H1 (cell line): ENCODE results near the gene NPR2. TPM values are rescaled to one million over a fixed set of nuclear protein-coding genes. Genes with fewer than 3 reads are reported as not detected.

ENCODE experiments used
- CTCF ChIA-PET: fragments of 300-600 bp; sonication (Branson Sonifier 250); formaldehyde crosslinking; loops from one replicate; lab custom pipeline; 2021; ENCODE audit not compliant: partially characterized antibody; lab: Charles Lee
- POLR2A ChIA-PET: fragments of 300-600 bp; sonication (Branson Sonifier 250); formaldehyde crosslinking; loops from one replicate; lab custom pipeline; 2021; ENCODE audit warnings: inconsistent platforms; ENCODE audit not compliant: partially characterized antibody; lab: Charles Lee
- DNase-seq, 2 experiments: peaks; one replicate each; pipeline versions ENCODE4 v3.0.0 to v3.0.0-alpha.2; 2010 to 2022; ENCODE audit warnings: low spot score in 2 of 2, low read depth in 1 of 2, mixed read lengths in 1 of 2
- FAIRE-seq: peaks from 2 replicates; lab custom pipeline; 2011; peaks lifted over from hg19 to GRCh38; lab: Jason Lieb, UNC
- H2AFZ ChIP-seq: 2 replicates; pipeline ENCODE4 v1.8.1; 2012; ENCODE audit warnings: low read length, inconsistent platforms
- H2AK5ac ChIP-seq: 2 replicates; pipeline ENCODE4 v1.6.1; 2013; ENCODE audit warnings: low read depth, low read length
- H2BK120ac ChIP-seq: replicated peaks from 2 replicates; pipeline ENCODE3; 2013; ENCODE audit warnings: low read depth, low read length, inconsistent platforms
- H2BK12ac ChIP-seq: 2 replicates; pipeline ENCODE4 v1.6.1; 2013; ENCODE audit warnings: low read depth, low read length
- H2BK15ac ChIP-seq: 2 replicates; pipeline ENCODE4 v1.6.1; 2013; ENCODE audit warnings: low read length
- H2BK20ac ChIP-seq: 2 replicates; pipeline ENCODE4 v1.6.1; 2013; ENCODE audit warnings: low read length
- H2BK5ac ChIP-seq: 2 replicates; pipeline ENCODE4 v1.6.1; 2013; ENCODE audit warnings: low read depth, low read length
- H3K14ac ChIP-seq: 2 replicates; pipeline ENCODE4 v1.6.1; 2013; ENCODE audit warnings: inconsistent platforms; ENCODE audit not compliant: insufficient read length
- H3K18ac ChIP-seq: 2 replicates; pipeline ENCODE4 v1.6.1; 2013; ENCODE audit warnings: low read length; ENCODE audit errors: extremely low read depth
- H3K23ac ChIP-seq: 2 replicates; pipeline ENCODE4 v1.6.1; 2013; ENCODE audit warnings: inconsistent platforms; ENCODE audit not compliant: insufficient read length
- H3K23me2 ChIP-seq: 2 replicates; pipeline ENCODE4 v1.6.1; 2013; ENCODE audit warnings: low read depth, low read length
- H3K27ac ChIP-seq: 2 replicates; pipeline ENCODE4 v1.6.1; 2011; ENCODE audit warnings: low read depth, low read length, inconsistent platforms
- H3K27me3 ChIP-seq, 4 experiments: replicated peaks in 1 of 4; 1 replicate in 1 of 4; 2 replicates in 3 of 4; pipeline versions ENCODE4 v1.6.1 to v1.8.1; 2011 to 2013; ENCODE audit warnings: low read length in 3 of 4, mild to moderate bottlenecking in 3 of 4, inconsistent platforms in 2 of 4, mixed read lengths in 2 of 4, moderate library complexity in 1 of 4; ENCODE audit not compliant: control insufficient read depth in 3 of 4, insufficient read depth in 3 of 4; ENCODE audit errors: extremely low read depth in 1 of 4
- H3K36me3 ChIP-seq, 4 experiments: 2 replicates each; pipeline versions ENCODE4 v1.6.1 to v1.8.1; 2011 to 2013; ENCODE audit warnings: mild to moderate bottlenecking in 4 of 4, low read length in 3 of 4, moderate library complexity in 2 of 4, control low read depth in 1 of 4, inconsistent platforms in 1 of 4; ENCODE audit not compliant: insufficient read depth in 4 of 4, control insufficient read depth in 2 of 4
- H3K4ac ChIP-seq: replicated peaks from 2 replicates; pipeline ENCODE3; 2013; ENCODE audit warnings: low read length, low read depth, mixed read lengths, inconsistent platforms; ENCODE audit not compliant: insufficient read length
- H3K4me1 ChIP-seq, 4 experiments: replicated peaks in 1 of 4; 1 replicate in 1 of 4; 2 replicates in 3 of 4; pipeline versions ENCODE4 v1.6.1 to v1.8.1; 2011 to 2013; ENCODE audit warnings: low read length in 3 of 4, inconsistent platforms in 2 of 4, mixed read lengths in 1 of 4; ENCODE audit not compliant: insufficient read depth in 4 of 4, control insufficient read depth in 3 of 4
- H3K4me2 ChIP-seq, 2 experiments: 2 replicates each; pipeline versions ENCODE4 v1.6.1 to v1.8.1; 2011 to 2013; ENCODE audit warnings: low read depth in 2 of 2, low read length in 2 of 2, control low read depth in 1 of 2, inconsistent platforms in 1 of 2, mild to moderate bottlenecking in 1 of 2; ENCODE audit not compliant: insufficient read depth in 1 of 2
- H3K4me3 ChIP-seq, 4 experiments: fragments of 200-600, 300-600 bp in 1 of 4; sonication (generic), shearing (Covaris generic), sonication (Bioruptor Twin) in 1 of 4; 2 replicates each; pipeline versions ENCODE4 v1.5.1 to v1.8.1; 2011 to 2016; ENCODE audit warnings: low read length in 4 of 4, low read depth in 3 of 4, control low read depth in 2 of 4, inconsistent platforms in 2 of 4, mild to moderate bottlenecking in 2 of 4, mixed read lengths in 1 of 4, moderate library complexity in 1 of 4; ENCODE audit not compliant: insufficient read depth in 2 of 4; ENCODE audit errors: extremely low read depth in 1 of 4
- H3K56ac ChIP-seq: replicated peaks from 2 replicates; pipeline ENCODE3; 2013; ENCODE audit warnings: low read depth, mild to moderate bottlenecking, mixed read lengths, low read length, inconsistent platforms; ENCODE audit not compliant: insufficient read length
- H3K79me1 ChIP-seq: 2 replicates; pipeline ENCODE4 v1.6.1; 2013; ENCODE audit warnings: low read depth, low read length, control low read depth
- H3K79me2 ChIP-seq, 2 experiments: 2 replicates each; pipeline versions ENCODE4 v1.6.1 to v1.8.1; 2012 to 2013; ENCODE audit warnings: low read length in 2 of 2, mild to moderate bottlenecking in 2 of 2, inconsistent platforms in 1 of 2; ENCODE audit not compliant: insufficient read depth in 2 of 2, control insufficient read depth in 1 of 2
- H3K9ac ChIP-seq, 4 experiments: replicated peaks in 1 of 4; 1 replicate in 1 of 4; 2 replicates in 3 of 4; pipeline versions ENCODE4 v1.6.1 to v1.8.1; 2011 to 2013; ENCODE audit warnings: low read depth in 3 of 4, low read length in 3 of 4, control low read depth in 2 of 4, mild to moderate bottlenecking in 2 of 4, moderate library complexity in 2 of 4, inconsistent platforms in 1 of 4; ENCODE audit errors: extremely low read depth in 1 of 4
- H3K9me3 ChIP-seq, 2 experiments: 2 replicates each; pipeline versions ENCODE4 v1.6.1 to v1.8.1; 2012 to 2013; ENCODE audit warnings: mild to moderate bottlenecking in 2 of 2, moderate library complexity in 2 of 2, control low read depth in 1 of 2, inconsistent platforms in 1 of 2, low read depth in 1 of 2, low read length in 1 of 2, mixed read lengths in 1 of 2; ENCODE audit not compliant: insufficient read depth in 2 of 2
- H4K20me1 ChIP-seq, 2 experiments: replicated peaks in 1 of 2; 2 replicates each; pipeline versions ENCODE3 to v1.8.1; 2011 to 2013; ENCODE audit warnings: inconsistent platforms in 2 of 2, low read length in 2 of 2, mild to moderate bottlenecking in 1 of 2; ENCODE audit not compliant: insufficient read depth in 2 of 2, control insufficient read depth in 1 of 2
- H4K5ac ChIP-seq: 2 replicates; pipeline ENCODE4 v1.6.1; 2013; ENCODE audit warnings: low read length, low read depth, mixed read lengths, inconsistent platforms; ENCODE audit not compliant: insufficient read length
- H4K8ac ChIP-seq: 2 replicates; pipeline ENCODE4 v1.8.0; 2013; ENCODE audit warnings: mild to moderate bottlenecking, moderate library complexity, low read length, inconsistent platforms; ENCODE audit not compliant: insufficient read depth; ENCODE audit errors: extremely low read depth
- H4K91ac ChIP-seq: replicated peaks from 2 replicates; pipeline ENCODE3; 2013; ENCODE audit warnings: low read length, mixed read lengths, inconsistent platforms; ENCODE audit not compliant: insufficient read length
- MAFK ChIP-seq: IDR thresholded peaks from 2 replicates; pipeline ENCODE4 v1.6.1; 2012; ENCODE audit warnings: low read depth, mild to moderate bottlenecking, improper control_type of control experiment, low read length
- PHF8 ChIP-seq: fragments of 200-600 bp; sonication (generic); conservative IDR thresholded peaks from 2 replicates; pipeline ENCODE4 v1.7.1; 2012; ENCODE audit warnings: low read depth, mild to moderate bottlenecking, inconsistent platforms, low read length, moderate library complexity
- WGBS, 2 experiments: shearing (Covaris generic) in 1 of 2; methylation state at CpG; one replicate each; pipeline versions ENCODE4 v1.1.6 to v1.1.7; 2013 to 2015; ENCODE audit warnings: low lambda C conversion rate in 2 of 2, mixed read lengths in 2 of 2, inconsistent platforms in 1 of 2, low coverage in 1 of 2, missing lambda C conversion rate in 1 of 2; ENCODE audit not compliant: insufficient replicate concordance in 2 of 2, insufficient coverage in 1 of 2, insufficient read length in 1 of 2; ENCODE audit errors: extremely low coverage in 1 of 2, missing lambda C conversion rate in 1 of 2; 5-methylcytosine and 5-hydroxymethylcytosine counted together
- polyA plus RNA-seq, 7 experiments: library from polyadenylated mRNA; depleted of rRNA in 3 of 7; stranded (reverse) in 5 of 7; unstranded in 2 of 7; fragments of >200 nt in 5 of 7; fragments of 200-250 nt in 2 of 7; gene quantifications; 1 replicate in 5 of 7; 2 replicates in 1 of 7; 4 replicates in 1 of 7; pipeline versions ENCODE4 v1.2.1 to v1.2.3, GENCODE V29; 2011 to 2013; ENCODE audit warnings: missing spikeins in 2 of 7, mixed read lengths in 2 of 7
- total RNA-seq: library from RNA; stranded (reverse); fragmentation: NEBNext Ultra II Directional; extraction: Animal tissue kit (Norgen Biotek cat#: 25700); gene quantifications from 2 replicates; pipeline ENCODE4 v1.2.1, GENCODE V29; 2021

Gene NPR2
- total and polyA plus RNA-seq, 2 of the 8 experiments (the other 6 are each of a cell fraction or from before 2014, with no cell fraction given) = 11.0 to 17.0 TPM

- Histone ChIP-seq H3K79me2 (peaks cover 0 to 14% of the 10 kb centered on the region in 2 experiments; a peak in 2 of 4 replicates), H3K79me1 (no peaks in the 10 kb centered on the region)
- TF ChIP-seq PHF8 = no peak
- TF ChIP-seq MAFK = no peak
- TF ChIP-seq, all 59 proteins: peak for 0
- CTCF ChIA-PET = no interaction called here
- no peak overlapping the region for H3K4me3 ChIP-seq
- H3K18ac ChIP-seq = no peak overlapping the region
- H3K9ac ChIP-seq = no peak overlapping the region
- H2AFZ ChIP-seq = no peak overlapping the region
- no peak overlapping the region for H4K5ac ChIP-seq
- no peak overlapping the region for H3K27ac ChIP-seq
- no peak overlapping the region for H3K23ac ChIP-seq
- H3K27me3 ChIP-seq = no peaks in the 10 kb centered on the region
- H4K20me1 ChIP-seq = no peaks in the 10 kb centered on the region
- DNase-seq (no peak), FAIRE-seq (no peak)
- H3K56ac ChIP-seq = no peak overlapping the region
- no peaks in the 10 kb centered on the region for H3K9me3 ChIP-seq
- H4K8ac ChIP-seq = no peak overlapping the region
- no peaks in the 10 kb centered on the region for H3K23me2 ChIP-seq
- H2BK15ac ChIP-seq = no peak overlapping the region
- POLR2A ChIA-PET = no interaction called here
- no peak overlapping the region for H2BK20ac ChIP-seq
- no peak overlapping the region for H4K91ac ChIP-seq
- H3K4ac ChIP-seq = no peak overlapping the region
- no peak overlapping the region for H2BK5ac ChIP-seq
- 100% methylated on average over 1 of the region's 1 CpG; no CpG with 5 or more reads in 1 of the 2 experiments for WGBS, 2 experiments
- H3K4me1 ChIP-seq = no peaks in the 10 kb centered on the region
- H3K4me2 ChIP-seq = no peak overlapping the region
- H2BK12ac ChIP-seq = no peak overlapping the region
- H2AK5ac ChIP-seq = no peak overlapping the region
- no peak overlapping the region for H3K14ac ChIP-seq
- H2BK120ac ChIP-seq = no peak overlapping the region
- H3K36me3 ChIP-seq = no peaks in the 10 kb centered on the region
Observed at GRCh38 chr9:35763803-35764202, 27.6 kb upstream of the NPR2 start.
